ENCODE measurements around the gene KCNB1.

Gene KCNB1

DNA sequence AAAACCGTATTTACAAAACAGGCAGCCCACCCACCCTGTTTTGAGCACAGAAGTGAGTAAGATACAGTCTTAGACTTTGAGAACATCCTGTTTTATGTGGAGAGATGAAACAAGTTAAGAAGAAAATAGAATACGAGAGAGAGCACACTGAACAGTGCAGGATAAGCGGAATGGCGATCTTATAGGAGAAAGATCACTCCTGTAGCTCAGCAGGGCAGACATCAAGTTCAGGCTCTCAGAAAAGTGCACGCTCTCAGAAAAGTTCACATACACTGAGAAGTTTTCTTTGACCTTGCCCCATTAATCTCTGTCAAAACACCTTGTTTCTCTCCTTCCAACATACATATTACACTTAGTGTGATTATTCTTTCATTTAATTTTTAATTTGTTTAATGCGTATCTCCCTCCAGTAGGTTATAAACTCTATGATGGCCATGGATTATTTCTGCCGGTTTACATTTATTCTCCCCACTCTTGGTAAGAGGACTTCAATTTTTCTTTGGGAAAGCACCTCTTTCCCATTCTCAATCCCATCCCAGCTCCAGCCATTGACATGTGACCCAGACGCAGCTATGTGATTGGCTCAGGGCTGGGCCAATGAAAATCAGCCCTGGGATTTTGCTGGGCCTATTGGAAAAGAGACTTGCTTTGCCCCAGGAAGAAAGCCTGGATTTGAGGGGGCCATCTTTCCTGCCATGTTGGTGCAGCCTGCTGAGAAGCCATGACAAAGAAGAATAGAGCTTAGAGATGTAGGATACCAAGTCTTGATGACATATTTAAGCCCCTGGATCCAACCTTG is 16.2 kb downstream of the KCNB1 start:
- DNase-seq: no peak

DNA sequence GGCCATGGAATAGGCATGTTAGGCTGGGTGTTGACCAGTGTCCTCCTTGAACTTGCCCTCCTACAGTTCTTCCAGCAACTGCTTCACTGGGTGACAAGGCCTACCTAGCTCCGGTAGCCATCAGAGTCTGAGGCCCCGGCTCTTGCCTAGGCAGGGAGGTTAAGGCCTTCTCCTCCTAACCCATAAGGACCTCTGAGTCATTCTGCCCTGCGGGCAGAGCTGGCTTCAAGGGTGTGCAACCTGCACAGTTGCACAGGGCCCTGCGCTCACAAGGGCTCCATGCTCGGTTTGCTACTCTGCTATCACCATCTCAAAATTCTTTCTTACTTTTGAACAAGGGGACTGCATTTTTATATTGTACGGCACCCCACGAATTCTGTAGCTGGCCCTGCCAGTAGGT is 17.9 kb downstream of the KCNB1 start:
- DNase-seq: no peak

DNA sequence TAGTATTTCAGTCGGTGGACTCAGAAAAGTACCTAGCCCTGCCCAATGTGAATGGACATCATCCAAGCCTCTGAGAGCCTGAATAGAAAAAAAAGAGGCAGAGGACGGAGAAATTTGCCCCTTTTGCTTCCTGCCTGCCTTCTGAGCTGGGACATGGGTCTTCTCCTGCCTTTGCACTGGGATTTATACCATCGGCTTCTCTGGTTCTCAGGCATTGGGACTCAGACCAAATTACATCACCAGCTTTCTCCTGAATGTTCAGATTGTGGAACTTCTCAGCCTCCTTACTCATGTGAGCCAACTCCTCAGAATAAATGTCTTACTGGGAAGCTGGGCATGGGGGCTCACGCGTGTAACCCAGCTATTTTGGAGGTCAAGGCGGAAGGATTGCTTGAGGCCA is 19.8 kb downstream of the KCNB1 start:
- no peak for DNase-seq

DNA sequence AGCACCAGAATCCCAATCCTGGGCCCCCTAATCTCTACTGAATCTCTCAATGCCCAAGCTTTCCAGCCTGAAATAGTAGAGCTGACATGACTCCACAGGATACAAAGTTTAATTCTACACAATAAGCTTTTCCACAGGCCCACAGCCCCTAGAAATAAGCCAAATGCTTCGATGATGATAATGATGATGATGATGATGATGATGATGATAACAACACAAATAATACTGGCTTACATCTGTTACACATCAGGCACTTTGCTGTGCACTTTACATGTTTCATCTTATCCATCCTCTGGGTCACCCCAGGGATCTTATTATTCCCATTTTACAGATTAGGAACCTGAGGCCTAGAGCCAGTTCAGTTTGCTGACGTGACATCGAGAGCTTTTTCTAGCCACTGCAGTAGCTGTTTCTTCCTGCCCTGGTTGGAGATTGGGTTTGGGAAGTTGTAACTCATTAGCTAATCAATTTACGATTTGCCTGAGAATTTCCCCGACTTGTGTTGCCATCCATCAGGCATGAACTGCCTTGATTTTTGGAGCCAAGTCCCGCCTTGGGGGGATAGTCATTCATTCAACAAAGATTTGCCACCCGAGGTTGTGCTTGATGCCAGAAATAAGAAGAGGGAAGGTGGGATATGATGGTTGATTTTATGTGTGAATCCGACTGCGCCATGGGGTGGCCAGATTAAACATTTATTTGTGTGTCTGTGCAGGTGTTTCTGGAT is 20.4 kb downstream of the KCNB1 start:
- DNase-seq: no peak

DNA sequence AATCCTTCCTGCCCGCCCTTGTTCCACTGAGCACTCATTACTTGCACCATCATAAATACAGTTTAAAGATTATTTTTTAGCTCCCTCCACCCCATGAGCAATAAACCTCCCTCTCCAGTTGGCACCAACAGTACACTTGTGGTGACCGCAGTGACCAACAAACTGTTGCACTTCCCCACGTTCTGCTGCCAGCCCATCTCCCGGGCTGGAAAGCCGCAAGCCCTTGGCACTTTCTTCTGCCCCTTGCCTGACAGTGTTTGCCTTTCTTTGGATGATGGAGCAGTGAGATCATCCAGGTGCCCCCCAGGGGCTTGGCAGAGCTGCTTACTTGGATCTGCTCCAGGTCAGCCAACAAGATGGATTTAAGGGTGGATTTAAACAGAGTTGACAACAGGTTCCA is 21.6 kb downstream of the KCNB1 start:
- no peak for DNase-seq

DNA sequence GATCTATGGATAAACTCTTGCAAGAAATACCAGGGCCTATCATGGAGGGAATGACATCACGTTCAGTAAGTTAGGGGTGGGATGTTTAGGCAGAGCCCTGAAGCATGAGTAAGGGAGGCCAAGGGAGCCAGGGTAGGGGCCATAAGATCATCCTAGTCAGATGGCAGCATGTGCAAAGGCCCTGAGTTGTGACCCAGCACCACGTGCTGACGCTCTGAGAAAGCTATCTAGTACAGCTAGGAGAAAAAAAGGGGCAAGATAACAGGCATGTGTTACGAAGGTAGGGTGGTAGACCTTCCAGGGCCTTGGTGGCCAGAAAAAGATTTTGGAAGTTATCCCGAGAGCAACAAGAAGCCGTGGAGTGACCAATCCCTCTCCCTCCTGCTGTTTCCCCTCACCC is 22.3 kb downstream of the KCNB1 start:
- DNase-seq: no peak

DNA sequence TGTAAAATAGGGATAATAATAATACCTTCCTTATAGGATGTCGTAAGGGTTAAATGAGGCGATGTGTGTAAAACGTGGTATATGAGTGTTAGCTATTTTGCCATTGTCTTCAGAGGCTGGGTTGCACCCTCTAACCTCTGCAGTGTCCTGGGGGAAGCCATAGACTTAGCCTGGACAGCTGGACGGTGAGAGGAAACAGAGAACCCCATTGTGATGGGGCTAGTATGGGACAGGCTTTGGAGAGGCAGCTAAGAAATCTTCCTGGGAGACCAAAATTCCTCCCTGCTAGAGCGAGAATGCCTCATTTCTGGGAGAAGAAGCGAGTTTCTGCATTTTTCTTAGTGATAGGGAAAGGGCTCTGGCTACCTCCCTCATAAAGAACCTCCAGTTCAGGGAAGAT is 22.8 kb downstream of the KCNB1 start:
- no peak for DNase-seq

DNA sequence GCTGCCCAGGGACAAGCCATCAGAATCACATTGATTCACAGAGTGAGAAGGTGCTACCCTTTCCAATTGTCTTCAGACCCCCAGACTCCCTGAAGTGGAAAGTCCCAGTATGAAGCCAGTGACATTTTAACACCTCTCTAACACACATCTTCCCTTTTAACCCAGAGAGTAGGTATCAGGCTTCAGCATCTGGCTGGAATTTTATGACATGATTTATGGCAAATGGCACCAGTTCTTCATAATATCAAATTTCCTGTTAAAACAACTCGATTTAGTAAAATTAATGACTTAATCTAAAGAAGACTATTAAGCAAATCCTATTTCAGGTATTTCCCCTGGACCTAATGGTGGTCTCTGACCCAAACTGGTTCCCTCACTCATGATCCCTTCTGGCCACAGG is 25.0 kb downstream of the KCNB1 start:
- no peak for DNase-seq

DNA sequence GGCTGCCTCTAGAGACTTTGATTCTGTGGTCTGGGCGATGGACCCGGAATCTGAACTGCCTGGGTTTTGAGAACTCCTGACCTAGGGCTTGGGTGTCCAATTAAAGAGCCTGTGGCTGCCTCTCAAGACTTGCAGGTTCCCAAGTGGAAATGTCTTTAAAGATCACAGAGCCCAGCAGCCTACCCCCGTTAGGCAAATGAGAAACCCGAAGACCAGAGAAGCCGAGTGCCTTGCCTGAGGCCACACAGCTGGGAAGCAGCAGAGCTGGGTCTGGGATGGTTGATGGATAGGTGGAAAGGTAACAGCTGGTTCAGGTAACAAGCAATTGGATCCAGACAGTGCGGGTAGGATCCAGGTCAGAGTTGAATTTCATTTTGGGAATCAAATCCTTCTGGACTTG is 25.8 kb downstream of the KCNB1 start:
- DNase-seq: no peak

DNA sequence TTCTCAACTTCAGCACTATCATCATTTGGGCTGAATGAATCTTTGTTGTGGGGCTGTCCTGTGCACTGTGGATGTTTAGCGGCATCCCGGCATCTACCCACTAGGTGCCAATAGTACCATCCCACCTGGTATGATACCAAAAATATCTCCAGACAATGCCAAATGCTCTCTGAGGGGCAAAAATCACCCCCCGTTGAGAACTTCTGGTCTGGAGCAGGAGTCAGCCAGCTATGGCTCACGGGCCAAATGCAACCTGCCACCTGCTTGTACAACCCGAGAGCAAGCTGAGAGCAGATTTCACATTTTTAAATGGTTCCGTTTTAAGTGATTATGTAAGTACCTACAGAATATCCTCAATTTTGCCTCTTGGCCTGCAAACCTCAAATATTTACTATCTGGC is 26.8 kb downstream of the KCNB1 start:
- DNase-seq: no peak

DNA sequence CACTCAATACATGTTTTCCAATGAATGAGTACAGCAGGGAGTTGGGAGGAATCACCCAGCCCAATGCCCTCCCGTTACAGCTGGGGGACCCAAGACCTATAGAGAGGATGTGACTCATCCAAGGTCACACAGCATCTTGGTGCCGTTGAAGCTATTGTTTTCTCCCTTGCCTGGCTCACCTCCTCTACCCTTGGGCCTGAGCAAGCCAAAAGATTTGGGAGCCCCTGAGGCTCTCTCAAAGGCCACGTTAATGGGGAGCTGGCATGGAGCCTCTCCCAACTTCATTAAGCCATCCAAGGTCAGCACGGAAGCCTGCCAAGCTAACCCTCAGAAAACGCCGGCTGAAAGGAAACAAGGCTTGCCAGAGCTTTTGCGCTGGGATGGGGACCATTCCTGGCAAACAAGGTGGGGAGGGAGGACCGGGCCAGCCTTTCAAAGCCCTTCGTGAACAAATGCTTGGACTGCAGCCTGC is 30.4 kb downstream of the KCNB1 start:
- DNase-seq: no peak

DNA sequence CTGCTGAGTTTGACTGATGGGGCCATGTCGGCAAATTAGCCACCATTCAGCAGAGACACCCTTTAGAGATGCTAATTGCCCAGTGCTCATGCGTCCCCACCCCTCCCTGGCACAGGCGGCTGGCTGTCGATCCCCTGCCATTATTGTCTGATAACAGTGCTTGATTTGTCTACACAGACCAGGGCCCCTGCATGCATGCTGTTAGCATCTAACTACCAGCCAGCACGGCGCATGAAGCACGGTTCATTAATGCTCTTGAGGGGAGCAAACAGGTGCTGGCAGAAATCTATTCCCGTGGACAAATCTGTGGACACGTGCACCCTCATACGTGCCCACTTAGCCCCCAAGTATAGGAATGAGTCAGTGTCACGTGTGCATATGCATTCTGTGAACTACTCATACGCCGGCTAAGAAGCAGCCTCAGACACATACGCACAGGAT is 32.2 kb downstream of the KCNB1 start:
- no peak for DNase-seq

DNA sequence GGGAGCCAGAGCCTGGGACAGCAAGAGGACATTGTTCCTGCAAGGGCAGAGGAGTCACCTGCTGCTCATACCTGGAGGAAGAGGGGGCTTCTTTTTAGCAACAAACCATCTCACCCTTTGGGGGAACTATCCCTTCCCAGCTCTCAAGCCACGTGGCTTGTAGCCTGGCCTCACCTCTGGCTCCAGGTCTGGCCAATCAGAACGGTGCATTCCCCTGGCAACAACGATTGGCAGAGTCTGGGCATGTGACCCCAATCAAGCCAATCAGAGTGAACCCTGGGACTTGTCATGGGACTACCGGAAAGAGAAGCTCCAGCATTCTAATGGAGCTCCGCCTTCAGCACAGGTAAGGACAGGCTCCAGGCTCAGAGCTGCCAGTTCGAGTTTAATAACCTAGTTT is 33.6 kb downstream of the KCNB1 start:
- no peak for DNase-seq

DNA sequence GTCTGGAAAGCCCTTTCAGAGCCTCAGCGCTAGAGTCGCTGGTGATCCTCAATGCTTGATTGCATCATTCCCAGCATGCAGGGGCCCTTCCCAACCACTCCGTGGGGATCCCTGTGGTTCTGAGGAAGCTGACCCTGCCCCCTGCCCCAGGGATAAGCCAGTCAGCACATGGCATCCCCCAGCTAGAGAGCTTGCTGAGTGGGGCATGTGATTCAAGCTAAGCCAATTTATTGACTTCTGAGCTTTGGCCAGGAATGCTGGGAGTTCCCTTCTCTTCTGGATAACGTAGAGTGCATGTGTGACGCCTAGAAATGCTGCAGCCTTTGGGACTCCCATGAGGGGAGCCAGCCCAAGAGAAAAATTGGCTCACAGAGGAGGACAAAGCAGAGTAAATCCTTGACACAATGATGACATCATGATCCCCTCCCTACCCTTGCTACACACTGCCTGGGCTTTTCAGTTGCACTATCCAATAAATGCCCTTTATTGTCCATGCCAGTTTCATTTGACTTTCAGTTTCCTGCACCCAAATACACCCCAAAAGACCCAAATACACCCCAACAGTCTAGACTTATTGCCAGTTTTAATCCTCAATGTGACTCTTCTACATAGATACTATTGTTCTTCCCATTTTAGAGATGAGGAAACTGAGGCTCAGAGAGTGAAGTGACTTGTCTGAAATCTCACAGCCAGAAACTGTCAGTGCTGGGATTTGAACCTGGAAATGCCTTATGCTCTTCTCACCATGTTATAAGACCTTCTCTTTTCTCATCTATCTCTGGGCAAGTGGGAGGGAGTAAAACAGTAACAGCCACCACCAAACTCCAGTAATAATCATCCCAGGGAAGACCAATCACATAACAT is 34.3 kb downstream of the KCNB1 start:
- DNase-seq: no peak

DNA sequence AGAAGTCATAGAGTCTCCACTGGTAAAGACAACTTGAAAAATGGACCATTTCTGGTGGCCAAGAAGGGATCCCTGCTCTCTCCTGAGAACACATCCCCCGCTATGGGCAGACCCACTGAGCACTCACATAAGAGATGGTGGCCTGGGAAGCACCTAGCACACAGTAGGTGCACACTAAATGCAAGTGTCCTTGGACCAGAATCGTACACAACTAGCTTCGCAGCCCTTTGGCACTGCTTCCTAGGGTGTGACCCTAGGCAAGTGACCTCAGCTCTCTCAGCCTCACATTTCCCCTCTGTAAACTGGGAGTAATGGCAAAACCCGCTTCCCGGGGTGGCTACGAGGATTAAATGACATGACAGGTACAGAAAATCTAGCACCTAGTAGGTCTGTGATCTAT is 35.1 kb downstream of the KCNB1 start:
- no peak for DNase-seq

DNA sequence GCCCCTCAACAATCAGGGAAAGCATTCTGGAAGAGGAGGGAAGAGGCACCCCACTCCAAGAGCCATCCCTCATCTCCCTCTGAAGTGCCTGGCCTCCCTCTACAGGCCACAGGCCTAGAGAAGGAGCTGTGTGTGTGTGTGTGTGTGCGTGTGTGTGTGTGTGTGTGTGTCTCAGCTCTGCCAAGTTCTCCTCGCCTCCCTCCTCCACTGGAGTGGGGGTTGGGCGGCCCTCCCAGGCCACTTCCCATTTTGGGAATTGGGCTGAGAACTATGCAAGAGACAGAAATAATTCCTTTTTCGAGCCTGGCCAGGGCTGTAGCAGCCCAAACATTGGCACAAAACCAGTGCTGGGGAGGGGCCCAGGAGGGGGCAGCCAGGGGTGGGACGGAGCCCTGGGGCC is 35.7 kb downstream of the KCNB1 start:
- no peak for DNase-seq

DNA sequence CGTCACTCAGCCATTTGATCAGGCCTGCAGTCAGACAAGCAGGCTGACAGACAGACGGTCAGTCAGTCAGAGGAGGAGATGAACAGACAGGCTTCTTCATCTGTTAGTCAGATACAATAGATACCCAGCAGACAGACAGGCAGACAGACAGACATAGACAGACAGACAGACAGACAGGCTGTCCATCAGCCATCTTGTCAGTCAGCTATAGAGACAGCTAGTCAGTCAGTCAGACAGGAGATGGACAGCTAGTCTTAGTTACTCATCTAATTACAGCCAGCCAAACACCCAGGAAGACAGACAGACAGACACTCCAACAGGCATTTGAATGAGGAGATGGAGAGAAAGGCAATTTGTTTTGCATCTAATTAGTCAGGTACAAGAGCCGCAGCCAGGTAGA is 36.4 kb downstream of the KCNB1 start:
- no peak for DNase-seq

DNA sequence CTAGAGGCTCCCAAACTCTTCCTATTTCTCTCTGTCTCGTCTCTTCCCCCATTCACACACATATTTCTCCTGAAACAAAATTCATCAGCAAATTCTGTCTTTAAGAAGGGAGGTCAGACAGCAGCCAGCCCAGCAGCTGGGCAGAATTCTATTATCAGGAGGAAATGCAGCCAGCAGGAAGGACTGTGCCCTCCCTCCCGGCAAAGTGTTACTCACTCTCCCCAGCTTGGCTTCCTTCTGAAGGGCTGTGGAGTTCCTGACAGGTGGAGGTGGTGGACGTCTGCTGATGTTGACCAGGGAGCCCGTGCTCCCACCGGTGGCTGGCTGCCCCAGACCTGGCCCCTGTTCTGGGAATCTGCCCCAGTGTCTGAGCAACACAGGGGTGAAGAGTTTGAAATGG is 37.3 kb downstream of the KCNB1 start:
- no peak for DNase-seq

DNA sequence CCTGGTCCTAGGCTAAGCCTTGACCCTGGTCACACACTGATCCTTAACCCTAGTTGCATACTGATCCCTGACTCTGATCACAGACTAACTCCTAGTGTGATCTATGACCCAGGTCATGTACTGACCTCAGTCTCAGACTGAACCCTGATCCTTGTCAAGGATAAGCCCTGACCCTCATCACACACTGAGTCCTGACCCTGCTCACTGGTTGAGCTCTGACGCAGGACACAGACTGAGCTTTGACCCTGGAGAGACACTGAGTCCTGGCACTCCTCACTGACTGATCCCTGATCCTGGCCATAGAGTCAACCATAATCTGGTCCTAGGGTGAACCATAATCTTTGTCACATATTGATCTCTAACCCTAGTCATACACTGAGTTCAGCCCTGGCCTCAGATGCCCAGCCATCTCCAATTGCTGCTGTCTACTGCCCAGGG is 37.9 kb downstream of the KCNB1 start:
- no peak for DNase-seq

DNA sequence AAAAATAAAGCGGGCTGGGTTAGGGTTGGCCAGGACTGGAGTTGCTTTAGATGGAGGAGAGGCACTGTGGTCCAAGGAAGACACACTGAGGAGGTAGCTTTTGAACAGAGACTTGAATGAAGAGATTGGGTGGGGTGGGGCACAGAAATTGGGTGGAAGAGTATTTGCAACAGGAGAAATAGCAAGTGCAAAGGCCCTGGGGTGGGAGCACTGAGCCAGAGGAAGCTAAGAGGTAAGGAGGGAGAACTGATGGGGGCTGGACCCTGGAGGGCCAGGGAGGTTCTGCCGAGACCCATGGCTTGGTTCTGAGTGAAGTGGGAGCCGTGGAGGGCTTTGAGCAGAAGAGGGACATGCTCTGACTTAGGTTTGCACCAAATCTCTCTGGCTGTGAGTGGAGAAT is 45.4 kb downstream of the KCNB1 start:
- DNase-seq: no peak

DNA sequence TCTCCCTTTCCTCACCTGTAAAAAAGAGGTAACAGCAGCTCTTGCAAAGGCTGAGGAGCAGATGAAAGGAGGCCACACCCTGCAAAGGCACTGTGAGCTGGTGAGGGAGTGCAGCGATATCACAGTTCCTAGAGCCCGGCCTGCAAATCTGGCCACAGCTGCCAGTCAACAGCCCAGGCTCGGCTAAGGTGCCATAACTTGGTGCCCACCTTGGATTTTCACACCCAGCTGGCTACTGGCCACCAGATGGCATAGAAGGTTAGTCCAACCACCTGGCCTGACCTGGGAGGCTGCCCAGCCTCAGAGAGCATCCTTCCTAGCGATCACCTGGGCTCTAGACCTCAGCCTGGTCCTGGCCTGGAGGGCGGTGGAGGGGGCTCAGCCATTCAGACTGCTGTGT is 46.8 kb downstream of the KCNB1 start:
- DNase-seq: no peak

DNA sequence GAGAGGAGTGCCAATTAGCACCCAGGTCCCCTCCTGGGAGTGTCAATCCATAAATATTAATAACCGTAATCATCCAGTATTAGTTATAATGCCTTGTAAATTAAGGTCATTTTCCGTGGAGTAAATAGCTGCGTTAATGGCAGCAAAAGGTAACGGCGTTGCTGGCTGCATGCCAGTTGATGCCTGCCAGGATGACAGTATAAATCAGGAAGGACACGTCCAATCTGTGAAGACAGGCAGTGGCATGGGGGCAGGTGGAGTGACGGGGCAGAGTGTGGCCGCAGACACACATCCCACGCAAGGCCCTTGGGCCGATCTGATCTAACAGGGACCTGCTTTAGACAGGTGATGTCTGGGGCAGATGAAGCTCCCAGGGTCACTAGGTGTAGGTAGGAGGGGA is 49.1 kb downstream of the KCNB1 start:
- DNase-seq: no peak

DNA sequence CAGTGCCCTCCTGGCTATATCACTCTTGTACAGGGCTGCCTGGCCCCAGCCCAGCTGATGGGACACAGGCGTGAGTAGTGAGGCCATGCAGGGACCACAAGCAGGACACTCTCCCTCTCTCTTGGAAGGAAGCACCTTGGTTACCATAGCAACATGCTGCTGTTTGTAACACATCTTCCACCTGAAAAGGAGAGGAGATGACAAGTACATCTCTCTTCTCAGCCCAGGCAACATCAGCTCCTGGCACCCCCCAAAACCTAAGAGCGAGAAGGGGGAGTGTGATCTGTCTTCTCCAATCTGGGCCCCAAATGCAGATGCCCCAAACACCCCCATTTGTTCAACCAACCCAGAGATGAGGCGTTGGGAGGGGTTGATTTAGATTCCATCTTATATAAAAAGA is 49.9 kb downstream of the KCNB1 start:
- no peak for DNase-seq

DNA sequence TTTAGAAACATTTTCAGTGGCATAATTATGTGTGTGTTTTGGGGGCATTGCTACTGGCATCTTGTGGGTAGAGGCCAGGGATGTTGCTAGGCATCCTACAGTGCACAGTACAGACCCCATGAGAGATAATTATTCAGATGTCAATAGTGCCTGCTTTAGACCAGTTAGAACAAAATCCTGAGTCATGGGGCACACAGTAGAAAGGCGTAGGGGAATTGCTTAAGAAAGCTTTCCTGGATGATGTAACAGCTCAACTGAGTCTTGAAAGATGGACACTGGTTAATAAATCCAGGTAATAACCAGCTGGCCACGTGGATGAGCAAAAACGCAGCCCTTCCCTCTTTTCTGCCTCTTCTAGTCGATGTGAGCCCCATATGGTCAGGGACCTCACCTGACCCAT is 51.1 kb downstream of the KCNB1 start:
- no peak for DNase-seq

All from CD4-positive, alpha-beta T cell treated with Interleukin-17A for 1 hour (primary cell).